H1 (cell line): Measurements from ENCODE around the gene BBS5. TPM values are rescaled to one million over a fixed set of nuclear protein-coding genes. Genes with fewer than 3 reads are reported as not detected.

Experiments used
- RBBP5 ChIP-seq: IDR thresholded peaks from 2 replicates; pipeline ENCODE4 v1.7.1; 2012; ENCODE audit warnings: low read depth, mild to moderate bottlenecking, inconsistent platforms, low read length, moderate library complexity, borderline replicate concordance
- SIRT6 ChIP-seq: IDR thresholded peaks from one replicate; pipeline ENCODE4 v1.7.1; 2012; ENCODE audit warnings: low read length, inconsistent platforms
- SP1 ChIP-seq: IDR thresholded peaks from 2 replicates; pipeline ENCODE4 v1.6.1; 2011; ENCODE audit warnings: low read depth, low read length
- SP4 ChIP-seq: IDR thresholded peaks from 2 replicates; pipeline ENCODE4 v1.6.1; 2012; ENCODE audit warnings: low read length, inconsistent platforms
- SUZ12 ChIP-seq: fragments of 200-600 bp; sonication (generic); IDR thresholded peaks from 2 replicates; pipeline ENCODE4 v1.6.1; 2012; ENCODE audit warnings: mild to moderate bottlenecking, inconsistent platforms, low read length, moderate library complexity, mixed read lengths
- TEAD4 ChIP-seq: IDR thresholded peaks from 2 replicates; pipeline ENCODE4 v1.6.1; 2012; ENCODE audit warnings: low read depth, low read length, inconsistent platforms, mixed read lengths
- USF2 ChIP-seq: IDR thresholded peaks from 2 replicates; pipeline ENCODE4 v1.6.1; 2011; ENCODE audit warnings: low read length, improper control_type of control experiment
- polyA plus RNA-seq, 7 experiments: library from polyadenylated mRNA; depleted of rRNA in 3 of 7; stranded (reverse) in 5 of 7; unstranded in 2 of 7; fragments of >200 nt in 5 of 7; fragments of 200-250 nt in 2 of 7; gene quantifications; 1 replicate in 5 of 7; 2 replicates in 1 of 7; 4 replicates in 1 of 7; pipeline versions ENCODE4 v1.2.1 to v1.2.3, GENCODE V29; 2011 to 2013; ENCODE audit warnings: missing spikeins in 2 of 7, mixed read lengths in 2 of 7
- total RNA-seq: library from RNA; stranded (reverse); fragmentation: NEBNext Ultra II Directional; extraction: Animal tissue kit (Norgen Biotek cat#: 25700); gene quantifications from 2 replicates; pipeline ENCODE4 v1.2.1, GENCODE V29; 2021

The BBS5 gene
- total and polyA plus RNA-seq, 2 of the 8 experiments (the other 6 are each of a cell fraction or from before 2014, with no cell fraction given), result 0.20 to 0.36 TPM

GRCh38 chr2:169509298-169509885 is 30.1 kb downstream of the BBS5 start, which contains the start of gene KLHL41 (continued):
- TF ChIP-seq USF2, result no peak
- TF ChIP-seq TEAD4, result no peak
- no peak for TF ChIP-seq RBBP5
- TF ChIP-seq SP1, result no peak
- TF ChIP-seq SUZ12, result no peak
- TF ChIP-seq SP4, result no peak
- TF ChIP-seq SIRT6, result no peak
